ENCODE measurements around the gene YIPF2.
"Not testable (repeated sequence)": the region's sequence is repeated elsewhere in the genome, so short reads cannot be mapped to it uniquely, and the experiment has no call there.

YIPF2 gene

GRCh38 chr19:10928563-10929401, at the start of gene YIPF2, which contains the start of gene TIMM29:
TSS of gene YIPF2 (minus strand) at chr19:10928639. CDS start at chr19:10928410, 229 bp downstream.
TSS of gene TIMM29 (plus strand) at chr19:10928811. CDS start at chr19:10928823, 12 bp downstream.
- peak; percentile 79 for DNase-seq

GRCh38 chr19:10977742-10978092, 49.3 kb upstream of the YIPF2 start:
- DNase-seq: no peak

GRCh38 chr19:10976131-10976892, 47.9 kb upstream of the YIPF2 start:
- no peak for DNase-seq

GRCh38 chr19:10975374-10976130, 47.1 kb upstream of the YIPF2 start:
- DNase-seq: no peak

GRCh38 chr19:10971107-10971726, 42.8 kb upstream of the YIPF2 start:
- no peak for DNase-seq

- DNase-seq: no peak
These were observed 40.2 kb upstream of the YIPF2 start for GRCh38 chr19:10968527-10969135.

- DNase-seq: no peak
These were observed 38.4 kb upstream of the YIPF2 start for GRCh38 chr19:10966809-10967208.

GRCh38 chr19:10965398-10965797, 37.0 kb upstream of the YIPF2 start:
- no peak for DNase-seq

GRCh38 chr19:10964903-10965302, 36.5 kb upstream of the YIPF2 start:
- no peak for DNase-seq

- DNase-seq: no peak
These were observed 35.4 kb upstream of the YIPF2 start for GRCh38 chr19:10963865-10964264.

GRCh38 chr19:10962863-10963262, 34.4 kb upstream of the YIPF2 start:
- no peak for DNase-seq

GRCh38 chr19:10961073-10961860, 32.8 kb upstream of the YIPF2 start:
- no peak for DNase-seq

GRCh38 chr19:10960314-10961072, 32.1 kb upstream of the YIPF2 start, which contains the start of gene SMARCA4:
TSS of gene SMARCA4 (plus strand) at chr19:10961030. CDS start at chr19:10984152, 23,122 bp downstream.
- peak; percentile 20 for DNase-seq

GRCh38 chr19:10959277-10959968, 31.0 kb upstream of the YIPF2 start:
- not testable (repeated sequence) for DNase-seq

- no peak for DNase-seq
These were observed 24.4 kb upstream of the YIPF2 start for GRCh38 chr19:10952809-10953208.

GRCh38 chr19:10946958-10947657, 18.7 kb upstream of the YIPF2 start:
- DNase-seq: no peak

GRCh38 chr19:10945264-10945663, 16.8 kb upstream of the YIPF2 start:
- DNase-seq: no peak

GRCh38 chr19:10943412-10943811, 15.0 kb upstream of the YIPF2 start:
- DNase-seq: not testable (repeated sequence)

GRCh38 chr19:10941649-10942048, 13.2 kb upstream of the YIPF2 start:
- not testable (repeated sequence) for DNase-seq
